ENCODE measurements around the gene P2RY13.

The P2RY13 gene

DNA sequence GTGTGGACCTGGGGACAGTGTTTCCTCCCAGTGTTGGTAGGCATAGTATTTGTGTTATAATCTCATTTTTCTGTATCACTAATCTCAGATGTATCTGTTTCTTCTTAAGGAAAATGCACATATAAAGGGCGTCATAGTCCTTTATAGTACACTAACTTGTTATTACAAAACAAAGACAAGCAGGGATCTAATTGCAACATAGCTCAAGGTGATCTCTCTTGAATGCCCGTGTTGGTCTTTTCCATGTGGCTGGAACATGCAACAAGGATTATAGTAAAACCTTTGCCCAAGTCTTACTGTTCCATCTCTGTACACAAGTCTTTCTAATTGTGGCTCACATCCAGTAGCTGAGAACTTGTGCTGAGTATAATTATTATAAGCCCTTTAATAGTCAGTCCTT, 9.2 kb downstream of the P2RY13 start:
- DNase-seq (ENCODE audit: low spot score): no peak

DNA sequence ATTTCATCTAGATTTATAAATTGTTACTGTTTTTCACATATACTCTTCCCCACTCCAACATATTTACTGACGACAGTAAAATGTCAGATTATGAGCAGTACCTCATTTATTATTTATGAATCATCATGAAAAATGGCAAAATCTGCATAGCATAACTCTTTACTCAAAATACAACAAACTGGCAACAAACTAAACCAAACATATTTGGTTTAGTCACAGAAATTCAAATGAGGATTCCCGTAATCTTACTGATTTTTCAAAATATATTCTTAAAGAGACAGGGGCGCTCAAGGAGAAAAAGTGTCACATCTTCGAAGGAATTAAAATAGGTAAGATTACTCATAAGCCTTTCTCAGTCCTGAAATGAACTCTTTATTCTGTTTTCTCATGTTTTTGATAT, 9.7 kb downstream of the P2RY13 start:
- no peak for DNase-seq (ENCODE audit: low spot score)

DNA sequence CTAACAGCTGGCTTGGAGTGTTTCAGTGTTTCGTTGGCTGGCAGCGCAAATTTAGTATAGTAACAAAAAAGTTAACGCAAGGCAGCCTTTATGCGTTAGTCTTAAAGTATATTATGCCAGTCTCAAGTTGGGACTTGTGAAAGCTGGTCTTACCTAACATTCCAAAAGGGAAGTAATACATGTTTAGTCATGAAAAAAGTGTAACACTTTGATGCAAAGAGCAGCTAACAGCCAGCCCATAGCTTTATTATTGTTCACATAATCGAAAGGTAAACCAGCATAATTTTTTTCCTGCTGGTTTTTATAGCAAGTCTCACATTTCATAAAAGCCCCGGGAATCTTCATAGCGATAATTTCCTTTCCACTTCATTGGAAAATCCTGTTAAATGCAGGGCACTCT, 10.4 kb downstream of the P2RY13 start:
- DNase-seq (ENCODE audit: low spot score): no peak

DNA sequence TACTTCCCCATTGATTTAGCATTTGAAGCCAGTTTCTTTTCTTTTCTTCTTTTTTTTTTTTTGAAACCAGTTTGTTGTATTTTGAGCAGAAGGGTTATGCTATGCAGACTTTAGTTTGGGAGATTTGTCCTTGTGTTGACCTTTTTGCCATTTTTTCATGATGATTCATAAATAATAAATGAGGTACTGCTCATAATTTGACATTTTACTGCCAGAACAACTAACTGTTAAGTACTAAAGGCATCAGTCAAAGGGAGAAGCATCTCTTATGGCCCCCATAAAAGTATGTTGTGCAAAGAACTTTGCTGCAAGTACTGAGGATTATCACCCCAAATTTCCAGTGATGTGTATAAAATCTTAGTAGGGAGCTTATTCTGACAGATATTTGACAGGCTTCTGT, 11.0 kb downstream of the P2RY13 start:
- no peak for DNase-seq (ENCODE audit: low spot score)

DNA sequence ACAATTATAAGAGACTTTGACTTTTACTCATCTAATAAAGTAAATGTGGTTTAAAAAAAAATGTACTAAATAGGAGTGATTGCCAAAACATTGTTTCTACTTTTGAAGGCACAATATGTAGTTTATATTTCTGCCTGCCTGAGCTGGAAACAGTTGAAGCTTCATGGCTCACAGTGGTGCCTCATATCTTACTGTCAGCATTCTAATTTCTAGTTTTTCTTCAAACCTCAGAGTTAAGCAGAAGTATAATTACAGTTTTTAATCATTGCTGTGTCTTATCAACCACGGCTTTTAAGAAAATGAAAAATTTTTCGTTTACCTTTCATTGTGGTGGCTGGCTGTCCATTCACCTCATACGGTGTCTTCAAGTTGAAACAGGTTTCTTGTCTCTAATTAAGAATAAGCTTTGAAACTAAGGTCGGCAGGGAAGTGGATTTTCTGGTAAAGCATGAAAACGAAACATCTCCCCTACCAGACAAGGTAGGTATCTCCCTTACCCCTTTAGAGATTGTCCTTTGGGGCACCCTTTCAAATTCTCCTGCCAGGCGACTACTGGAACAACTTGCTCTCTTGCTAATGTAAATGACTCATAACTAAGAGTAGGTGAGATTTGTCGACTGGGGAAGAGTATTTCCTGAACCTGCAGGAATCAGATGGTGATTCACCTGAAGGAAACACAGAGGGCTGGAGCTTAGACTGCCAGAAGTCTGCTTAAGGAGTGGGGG, 12.9 kb downstream of the P2RY13 start, which contains the start of gene GPR87:
GPR87 (minus strand) TSS at position 554 of the 725 bp plus-strand sequence. CDS start 16,720 bp downstream, outside the sequence.
- no peak for DNase-seq (ENCODE audit: low spot score)

DNA sequence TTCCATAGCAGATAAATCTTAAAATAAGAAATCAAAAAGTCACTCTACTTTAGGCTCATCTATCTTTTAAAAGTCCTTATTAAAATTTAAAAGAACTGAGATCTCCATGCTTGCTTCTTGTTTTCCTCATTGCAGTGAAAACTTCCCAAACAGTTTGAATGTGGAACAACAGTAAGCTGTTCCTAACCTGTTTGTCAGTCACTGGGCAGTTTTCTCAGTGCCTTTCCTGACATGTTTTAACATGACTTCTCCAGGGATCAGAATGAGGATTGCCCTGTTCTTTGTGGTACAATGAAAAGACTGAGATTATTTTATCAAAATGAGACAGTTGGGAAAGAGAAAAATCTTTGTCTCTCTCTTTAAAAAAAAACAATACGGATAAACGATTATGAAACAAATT, 13.5 kb downstream of the P2RY13 start:
- no peak for DNase-seq (ENCODE audit: low spot score)

DNA sequence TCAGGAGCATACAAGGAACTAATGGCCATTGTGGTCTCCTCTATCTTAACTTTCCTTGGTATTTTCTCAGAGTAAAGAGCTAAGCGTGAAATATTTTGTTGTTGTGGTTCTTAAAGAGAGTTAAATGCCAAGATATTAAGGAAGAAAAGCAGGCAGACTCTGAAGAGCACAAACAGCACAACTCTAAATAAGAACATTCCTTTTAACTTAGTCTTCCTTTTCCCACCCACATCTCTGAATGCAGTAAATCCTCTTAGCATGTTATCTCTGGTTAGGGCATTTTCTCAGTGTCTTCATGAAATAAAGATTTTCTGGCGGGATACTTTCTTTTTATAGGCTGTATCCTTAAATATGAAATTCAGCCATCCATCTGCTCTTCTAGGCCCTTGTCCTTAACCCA, 14.2 kb downstream of the P2RY13 start:
- DNase-seq (ENCODE audit: low spot score): no peak

DNA sequence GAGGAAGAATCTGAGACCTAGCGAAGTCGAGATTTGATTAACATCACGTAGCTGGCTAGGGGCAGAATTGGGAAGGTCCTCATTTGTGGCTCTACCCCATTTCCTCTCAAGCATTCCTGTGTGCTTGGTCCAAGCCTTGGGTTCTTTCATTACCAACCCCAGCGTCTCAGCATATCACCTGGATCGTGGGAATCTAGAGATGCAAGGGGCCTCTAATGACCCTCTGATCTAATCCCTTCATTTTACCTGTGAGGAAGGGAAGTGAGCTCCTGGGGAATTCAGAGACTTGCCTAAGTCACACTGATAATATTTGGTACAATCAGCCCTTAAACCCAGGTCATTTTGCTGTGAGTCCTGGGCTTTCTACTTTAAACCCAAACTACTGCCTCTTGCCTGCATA, 14.8 kb downstream of the P2RY13 start:
- no peak for DNase-seq (ENCODE audit: low spot score)

DNA sequence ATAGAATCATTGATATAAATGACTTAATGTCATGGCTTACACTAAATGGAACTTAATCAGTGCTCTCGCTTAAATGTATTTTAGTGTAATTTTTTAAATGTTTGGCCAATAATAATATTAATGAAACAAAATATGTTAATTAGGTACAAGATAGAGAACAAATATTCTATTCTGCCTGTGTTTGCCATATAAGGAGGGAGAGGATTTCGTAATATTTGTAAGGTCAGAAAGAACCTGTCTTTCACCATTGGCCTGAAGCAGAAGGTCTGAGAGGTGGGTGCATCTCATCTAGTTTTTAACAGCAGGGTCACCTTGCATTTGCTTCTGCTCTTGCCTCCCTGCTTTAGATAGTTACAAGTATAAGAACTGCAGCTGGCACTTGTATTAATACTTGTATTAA, 15.2 kb downstream of the P2RY13 start:
- DNase-seq (ENCODE audit: low spot score): no peak

DNA sequence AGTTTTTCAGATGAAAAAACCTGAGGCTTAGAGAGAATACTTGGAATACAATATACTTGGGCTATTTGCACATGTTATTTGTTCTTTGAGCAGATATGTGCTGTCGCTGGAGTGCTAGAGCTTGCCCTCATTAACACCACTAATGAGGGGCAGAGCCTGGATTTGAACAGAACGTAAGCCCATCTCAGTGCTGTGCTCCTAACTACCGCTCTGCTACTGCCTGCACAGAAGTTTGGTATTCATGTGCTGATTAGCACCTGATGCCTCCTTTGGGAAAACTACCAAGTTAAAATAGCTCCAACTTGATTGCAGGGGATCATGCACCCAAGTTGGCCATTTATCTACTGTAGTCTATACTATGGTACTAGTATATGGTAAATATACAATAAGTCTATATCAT, 16.4 kb downstream of the P2RY13 start:
- DNase-seq (ENCODE audit: low spot score): no peak

DNA sequence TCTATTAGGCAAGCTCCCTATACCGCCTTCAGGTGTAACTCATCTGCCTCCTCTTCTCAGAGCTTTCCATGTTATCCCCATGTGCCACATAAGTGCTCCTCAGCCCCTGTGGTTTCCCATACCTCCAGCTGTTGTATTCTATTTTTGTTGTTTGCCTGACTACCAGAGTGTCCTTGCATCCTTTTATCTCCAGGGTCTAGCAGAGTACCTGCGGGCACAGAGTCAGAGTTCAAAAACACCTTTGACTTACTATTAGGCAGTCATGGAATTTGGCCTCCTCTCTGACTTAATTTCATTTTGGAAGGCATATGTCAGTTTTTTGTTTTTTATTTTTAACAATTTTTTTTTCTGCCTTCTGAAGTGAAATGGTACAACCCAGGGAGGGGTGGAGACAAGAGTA, 19.8 kb downstream of the P2RY13 start:
- DNase-seq (ENCODE audit: low spot score): no peak

DNA sequence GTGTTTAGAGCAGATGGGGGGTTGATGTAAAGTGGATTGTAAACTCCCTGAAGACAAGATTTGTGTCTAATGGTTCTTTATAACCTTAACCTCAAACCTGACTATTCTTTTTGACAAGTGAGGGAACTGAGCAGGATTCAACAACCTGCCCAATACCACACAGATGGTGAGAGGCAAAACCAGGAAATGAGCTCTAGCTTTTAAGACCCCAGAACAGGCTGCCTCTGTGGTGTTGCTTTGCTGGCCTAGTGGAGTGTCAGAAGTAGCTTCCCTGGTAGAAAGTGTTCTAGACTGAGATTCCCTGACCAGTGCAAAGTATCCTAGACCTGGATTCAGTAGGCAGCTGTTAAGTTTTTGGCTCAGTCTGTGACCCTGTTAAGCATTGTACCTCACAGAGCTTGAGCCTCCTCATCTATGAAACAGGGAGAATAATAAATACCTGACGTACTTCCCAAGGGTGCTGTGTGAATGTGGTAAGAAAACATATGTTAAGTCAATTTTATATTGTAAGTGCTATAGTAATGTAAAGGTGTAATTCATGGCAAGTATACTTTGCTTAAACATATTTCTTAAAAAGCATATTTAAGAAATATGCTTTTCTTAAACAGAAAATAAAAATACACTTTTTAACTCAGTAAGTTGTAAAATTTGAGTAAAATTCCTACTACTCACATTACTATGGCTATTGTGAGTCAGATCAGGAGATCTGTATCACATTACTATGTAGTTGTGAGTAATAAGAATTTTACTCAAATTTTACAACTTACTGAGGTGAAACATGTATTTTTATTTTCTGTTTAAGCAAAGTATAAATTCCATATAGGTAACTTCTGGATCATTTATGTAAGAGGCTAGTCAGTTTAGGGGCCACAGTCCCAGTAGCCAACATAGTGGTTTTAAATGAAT, 21.5 kb downstream of the P2RY13 start:
- DNase-seq (ENCODE audit: low spot score): no peak

DNA sequence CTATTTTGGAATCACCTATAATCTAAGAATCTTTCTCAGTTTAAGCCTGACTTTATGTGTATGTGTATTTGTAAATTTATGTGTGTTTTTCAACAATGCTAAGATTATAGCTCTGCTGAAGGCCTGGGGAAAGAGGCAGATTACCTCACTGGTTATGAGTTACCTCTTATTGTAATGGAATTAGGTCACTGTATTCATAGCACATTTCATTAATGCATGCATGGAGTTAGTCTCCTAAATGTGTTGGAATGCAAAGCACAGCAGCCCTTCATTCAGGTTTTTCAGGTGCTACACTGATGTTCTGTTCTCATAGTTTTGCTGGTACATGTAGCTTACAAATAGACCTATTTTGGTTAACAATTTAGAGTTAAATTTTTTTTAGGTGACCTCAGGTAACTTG, 22.2 kb downstream of the P2RY13 start:
- no peak for DNase-seq (ENCODE audit: low spot score)

DNA sequence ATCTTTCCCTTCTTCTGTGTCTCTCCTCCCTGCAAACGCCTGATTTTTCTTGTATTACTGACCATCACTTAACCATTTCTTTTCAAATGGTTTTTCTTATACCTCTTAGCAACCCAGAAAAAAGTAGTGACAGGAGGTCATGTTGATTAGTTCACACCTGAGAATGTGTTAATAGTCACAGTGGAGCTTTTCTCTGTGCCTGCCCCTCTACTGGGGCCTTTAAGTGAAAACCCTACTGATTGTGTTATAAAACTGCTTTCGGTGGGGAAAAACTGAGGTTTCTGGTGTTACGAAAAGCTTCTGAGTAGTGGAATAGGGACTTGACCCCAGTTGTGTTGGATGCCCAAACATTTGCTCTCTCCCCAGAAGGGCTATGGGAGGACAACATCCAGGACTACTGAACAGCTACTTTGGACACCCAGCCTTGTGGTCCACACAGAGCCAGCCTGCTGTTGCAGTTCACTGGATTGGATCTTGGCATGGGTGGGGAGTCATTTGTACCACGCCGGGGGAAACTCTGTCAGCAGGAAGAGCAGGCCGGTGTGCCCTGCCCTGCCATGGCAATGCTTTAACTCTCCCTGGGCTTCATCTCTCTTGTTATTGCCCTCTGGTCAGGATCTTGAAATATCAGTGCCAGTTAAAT, 23.1 kb downstream of the P2RY13 start:
- no peak for DNase-seq (ENCODE audit: low spot score)

DNA sequence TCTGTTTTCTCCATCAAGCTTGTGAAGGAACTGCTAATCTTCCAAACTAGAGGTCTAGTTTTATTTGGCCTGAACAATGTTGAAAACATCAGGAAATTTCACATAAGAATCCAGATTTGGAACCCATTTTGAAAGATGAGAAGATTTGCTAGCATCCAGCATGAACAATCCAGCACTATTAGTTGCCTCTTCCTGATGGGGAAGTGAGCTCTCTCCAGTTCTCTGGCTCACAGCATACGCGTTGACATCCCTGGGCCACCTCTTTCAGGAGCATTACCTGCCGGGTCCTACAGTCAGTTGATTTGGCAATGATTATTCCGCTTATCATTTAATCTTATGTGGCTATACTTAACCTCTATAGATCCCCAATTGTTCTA, 23.6 kb downstream of the P2RY13 start:
- DNase-seq (ENCODE audit: low spot score): no peak

DNA sequence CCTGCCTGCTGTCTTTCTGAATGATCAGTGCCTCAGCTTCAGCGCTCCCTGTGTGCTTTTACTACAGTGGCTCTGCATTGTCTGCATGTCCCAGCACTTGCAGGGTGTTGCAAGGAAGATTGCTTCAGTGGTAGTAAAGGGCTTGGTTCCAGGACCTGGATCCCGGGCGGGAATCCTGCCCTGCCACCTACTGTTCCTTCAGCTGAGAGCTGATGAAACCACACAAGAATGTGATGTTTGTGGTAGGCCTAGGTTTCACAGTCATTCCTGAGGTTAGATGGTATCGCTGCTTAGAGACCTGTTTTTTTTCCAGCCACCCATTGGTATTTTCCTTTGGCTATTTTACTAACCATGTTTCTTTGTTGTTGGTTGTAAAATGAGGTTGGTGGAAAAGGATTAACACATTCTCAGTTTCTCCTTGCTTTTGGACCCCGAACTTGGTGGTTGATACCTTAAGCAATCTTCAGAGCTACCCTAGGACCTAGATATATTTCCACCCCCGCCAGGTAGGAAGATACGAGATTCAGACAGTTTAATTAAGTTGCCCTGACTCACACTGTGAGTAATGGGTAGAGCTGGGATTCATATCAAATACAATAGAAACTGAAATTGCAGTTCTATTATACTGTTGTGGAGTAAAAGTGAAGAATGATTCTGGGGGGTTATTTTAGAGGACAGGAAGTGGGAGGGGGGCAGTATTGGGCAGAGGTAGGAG, 24.1 kb downstream of the P2RY13 start:
- no peak for DNase-seq (ENCODE audit: low spot score)

DNA sequence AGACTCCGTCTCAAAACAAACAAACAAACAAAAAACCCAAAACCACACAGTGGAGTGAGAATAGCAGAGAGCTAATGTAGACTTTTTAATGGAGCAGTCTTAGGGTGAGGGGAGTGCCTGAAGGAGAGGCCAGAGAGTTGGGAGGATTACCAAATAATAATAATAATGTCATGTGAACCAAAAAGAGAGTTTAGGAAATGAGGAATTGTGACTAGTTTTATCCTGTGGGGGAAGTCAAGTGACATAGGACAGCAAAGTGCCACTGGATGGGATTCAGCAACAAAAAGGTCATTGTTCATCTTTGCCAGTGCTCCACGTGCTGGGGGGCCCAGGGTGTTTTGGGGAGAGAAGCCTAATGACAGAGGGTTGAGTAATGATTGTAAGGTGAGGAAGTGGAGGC, 25.6 kb downstream of the P2RY13 start:
- no peak for DNase-seq (ENCODE audit: low spot score)

DNA sequence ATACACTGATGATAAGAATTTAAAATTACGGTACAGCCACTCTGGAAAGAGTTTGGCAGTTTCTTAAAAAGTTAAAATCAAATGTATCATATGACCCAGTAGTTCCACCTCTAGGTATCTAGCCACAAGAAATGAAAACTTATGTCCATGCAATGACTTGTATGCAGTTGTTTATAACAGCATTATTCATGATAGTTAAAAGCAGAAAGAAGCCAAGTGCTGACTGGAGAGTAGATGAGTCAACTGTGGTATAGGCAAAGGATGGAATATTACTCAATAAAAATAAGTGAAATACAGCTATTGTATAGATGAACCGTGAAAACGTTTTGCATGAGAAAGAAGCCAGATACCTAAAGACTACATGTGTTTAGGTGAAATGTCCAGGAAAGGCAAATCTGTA, 27.6 kb downstream of the P2RY13 start:
- DNase-seq (ENCODE audit: low spot score): no peak

DNA sequence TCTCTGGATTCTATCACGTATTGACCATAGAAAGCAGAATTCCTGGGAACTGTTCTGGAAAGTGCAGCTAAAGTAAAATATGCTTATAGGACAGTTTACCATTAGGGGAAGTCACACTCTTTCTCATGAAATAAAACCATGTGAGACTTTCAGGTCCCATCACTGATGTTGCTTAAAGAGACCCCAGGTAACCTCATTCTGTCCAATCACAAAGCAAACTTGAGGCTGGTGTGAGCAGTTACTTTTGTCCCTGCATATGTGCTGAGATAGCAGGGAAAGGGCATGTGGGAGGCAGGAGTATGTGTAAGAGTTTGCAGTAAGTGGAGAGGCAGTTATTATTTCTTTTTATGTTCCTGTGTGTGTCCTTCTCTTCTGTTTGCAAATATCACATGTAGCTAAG, 28.8 kb downstream of the P2RY13 start:
- DNase-seq (ENCODE audit: low spot score): no peak

DNA sequence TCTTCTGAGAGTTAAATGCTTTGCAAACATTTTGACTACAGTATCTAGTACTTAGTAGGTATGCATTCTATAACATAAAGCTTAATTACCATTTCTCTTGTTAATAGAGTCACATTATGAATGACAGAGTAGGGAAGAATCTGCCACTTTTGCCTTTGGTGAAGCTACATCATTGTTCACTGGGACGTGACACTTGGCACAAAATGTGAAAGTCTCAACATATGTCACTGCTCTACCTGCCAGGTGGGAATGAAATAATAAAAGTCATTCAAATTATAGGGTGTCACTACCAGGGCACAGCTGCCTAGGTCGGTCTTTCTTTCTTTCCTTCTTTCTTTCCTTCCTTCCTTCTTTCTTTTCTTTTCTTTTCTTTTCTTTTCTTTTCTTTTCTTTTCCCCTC, 30.3 kb downstream of the P2RY13 start:
- DNase-seq (ENCODE audit: low spot score): no peak

DNA sequence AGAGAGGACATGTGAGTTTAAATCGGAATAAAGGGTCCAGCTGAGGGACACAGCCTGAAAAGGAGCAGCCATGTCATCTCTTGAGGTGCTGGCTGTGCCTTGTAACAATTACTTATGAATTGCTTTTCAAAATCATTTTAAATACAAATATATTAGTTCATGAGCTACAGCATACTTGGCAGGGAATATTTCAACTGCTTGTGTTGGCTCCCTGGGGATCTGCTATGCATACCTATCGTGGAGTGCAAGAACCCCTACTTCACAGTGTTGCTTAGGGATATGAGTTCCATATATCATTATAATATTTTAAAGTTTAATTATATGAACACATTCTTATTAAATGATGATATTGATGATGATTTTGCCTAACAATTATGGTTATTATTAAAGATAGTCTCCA, 31.9 kb downstream of the P2RY13 start:
- DNase-seq (ENCODE audit: low spot score): no peak

DNA sequence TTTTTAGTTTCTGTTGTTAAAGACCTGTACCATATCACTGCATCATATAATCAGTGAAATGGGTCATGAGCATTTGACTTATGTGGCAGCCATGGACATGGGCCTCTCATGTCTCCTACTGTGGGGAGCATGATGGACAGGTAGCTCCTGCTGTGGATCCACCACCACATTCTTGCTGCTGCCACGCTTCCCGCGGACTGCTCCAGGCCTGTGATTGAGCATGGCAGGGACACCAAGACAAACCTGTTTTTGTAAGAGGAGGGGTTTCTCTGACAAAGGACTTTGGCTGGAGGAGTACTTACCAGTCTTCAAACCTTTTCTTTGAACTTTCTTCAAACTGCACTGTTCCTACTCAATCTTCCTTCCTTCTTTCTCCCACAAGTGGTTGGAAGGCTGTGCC, 33.1 kb downstream of the P2RY13 start:
- DNase-seq (ENCODE audit: low spot score): no peak
